HepG2 (cell line): ENCODE data around the gene BRAP. TPM values are rescaled to one million over a fixed set of nuclear protein-coding genes. Genes with fewer than 3 reads are reported as not detected.
A peak's percentile ranks its signal among the peaks of the same experiment; 100 is the strongest.

Source experiments
- ATF1 ChIP-seq: IDR thresholded peaks from 2 replicates; pipeline ENCODE4 v1.6.1; 2016; ENCODE audit warnings: mild to moderate bottlenecking, control low read depth
- DMAP1 ChIP-seq: IDR thresholded peaks from 2 replicates; pipeline ENCODE4 v1.6.1; 2016
- DNMT3B ChIP-seq: conservative IDR thresholded peaks from 2 replicates; pipeline ENCODE4 v1.6.1; 2016; ENCODE audit warnings: missing biosample characterization, control low read depth
- ERF ChIP-seq: IDR thresholded peaks from 2 replicates; pipeline ENCODE4 v1.6.1; 2018; ENCODE audit warnings: missing biosample characterization, missing genetic modification reagents
- GABPB1 ChIP-seq: IDR thresholded peaks from 2 replicates; pipeline ENCODE4 v1.6.1; 2016; ENCODE audit warnings: mild to moderate bottlenecking, missing genetic modification reagents, moderate library complexity, missing compliant biosample characterization
- HOXA9 ChIP-seq: sonication (generic); formaldehyde crosslinking; IDR thresholded peaks from 2 replicates; pipeline ENCODE4 v1.8.1; 2022; ENCODE audit warnings: missing genetic modification reagents, mild to moderate bottlenecking, moderate library complexity, borderline replicate concordance
- ISX ChIP-seq: sonication (generic); formaldehyde crosslinking; conservative IDR thresholded peaks from 2 replicates; pipeline ENCODE4 v1.5.0; 2020; ENCODE audit warnings: missing genetic modification reagents
- KDM5B ChIP-seq: sonication (generic); formaldehyde crosslinking; IDR thresholded peaks from 2 replicates; pipeline ENCODE4 v1.4.0; 2020; ENCODE audit warnings: missing genetic modification reagents, mild to moderate bottlenecking, borderline replicate concordance
- NFATC3 ChIP-seq: sonication (generic); formaldehyde crosslinking; IDR thresholded peaks from 2 replicates; pipeline ENCODE4 v1.5.1; 2020; ENCODE audit warnings: mild to moderate bottlenecking, missing genetic modification reagents
- NFIB ChIP-seq: sonication (generic); formaldehyde crosslinking; IDR thresholded peaks from 2 replicates; pipeline ENCODE4 v1.9.0; 2021; ENCODE audit warnings: missing genetic modification reagents, mild to moderate bottlenecking, borderline replicate concordance
- NFIC ChIP-seq: IDR thresholded peaks from 2 replicates; pipeline ENCODE4 v1.6.1; 2012; ENCODE audit warnings: mild to moderate bottlenecking, low read length, inconsistent platforms
- NPAS2 ChIP-seq: sonication (generic); formaldehyde crosslinking; IDR thresholded peaks from 2 replicates; pipeline ENCODE4 v1.8.0; 2022; ENCODE audit warnings: mild to moderate bottlenecking, missing genetic modification reagents, borderline replicate concordance
- PAWR ChIP-seq: sonication (generic); formaldehyde crosslinking; IDR thresholded peaks from 2 replicates; pipeline ENCODE4 v1.4.0; 2020; ENCODE audit warnings: missing genetic modification reagents, mild to moderate bottlenecking, borderline replicate concordance
- PCBP2 ChIP-seq: fragments of 200-400 bp; formaldehyde crosslinking; optimal IDR thresholded peaks from 2 replicates; pipeline ENCODE3; 2018; ENCODE audit warnings: low read length, low read depth; ENCODE audit not compliant: poor library complexity, severe bottlenecking
- RARG ChIP-seq: sonication (generic); formaldehyde crosslinking; IDR thresholded peaks from 2 replicates; pipeline ENCODE4 v1.4.0; 2020; ENCODE audit warnings: low read depth, mild to moderate bottlenecking, missing genetic modification reagents
- RBM22 ChIP-seq: fragments of 200-400 bp; formaldehyde crosslinking; optimal IDR thresholded peaks from 2 replicates; pipeline ENCODE3; 2017; ENCODE audit warnings: mild to moderate bottlenecking, low read length, moderate library complexity
- SETDB1 ChIP-seq: sonication (generic); formaldehyde crosslinking; IDR thresholded peaks from 2 replicates; pipeline ENCODE4 v1.5.1; 2020; ENCODE audit warnings: missing genetic modification reagents, mild to moderate bottlenecking, borderline replicate concordance
- STAT5B ChIP-seq: sonication (generic); formaldehyde crosslinking; IDR thresholded peaks from 2 replicates; pipeline ENCODE4 v1.4.0; 2020; ENCODE audit warnings: missing genetic modification reagents
- TP53 ChIP-seq: sonication (generic); formaldehyde crosslinking; conservative IDR thresholded peaks from 2 replicates; pipeline ENCODE4 v1.4.0; 2020; ENCODE audit warnings: missing genetic modification reagents
- ZNF207 ChIP-seq: fragments of 450-650 bp; IDR thresholded peaks from 2 replicates; pipeline ENCODE4 v1.6.1; 2016; ENCODE audit warnings: antibody characterized with exemption, borderline replicate concordance
- ZNF264 ChIP-seq: sonication (generic); formaldehyde crosslinking; IDR thresholded peaks from 2 replicates; pipeline ENCODE4 v1.4.0; 2020; ENCODE audit warnings: missing genetic modification reagents
- ZNF33B ChIP-seq: sonication (generic); formaldehyde crosslinking; IDR thresholded peaks from 2 replicates; pipeline ENCODE4 v1.5.1; 2020; ENCODE audit warnings: mild to moderate bottlenecking, missing genetic modification reagents
- ZNF691 ChIP-seq: sonication (generic); formaldehyde crosslinking; IDR thresholded peaks from 2 replicates; pipeline ENCODE4 v1.4.0; 2020; ENCODE audit warnings: missing genetic modification reagents, low read depth, mild to moderate bottlenecking, borderline replicate concordance
- ZNF709 ChIP-seq: sonication (generic); formaldehyde crosslinking; IDR thresholded peaks from 2 replicates; pipeline ENCODE4 v1.5.0; 2020; ENCODE audit warnings: mild to moderate bottlenecking, missing genetic modification reagents
- ZNF773 ChIP-seq: sonication (generic); formaldehyde crosslinking; IDR thresholded peaks from 2 replicates; pipeline ENCODE4 v1.4.0; 2020; ENCODE audit warnings: missing genetic modification reagents, borderline replicate concordance
- polyA plus RNA-seq, 8 experiments: library from polyadenylated mRNA; depleted of rRNA in 3 of 8; stranded (reverse) in 7 of 8; unstranded in 1 of 8; fragments of >200 nt; fragmentation: Illumina TruSeq in 4 of 8; extraction: Trizol in 4 of 8; gene quantifications; 2 replicates each; pipeline versions ENCODE4 v1.2.1 to v1.2.3, GENCODE V29; 2011 to 2016; ENCODE audit warnings: low read depth in 4 of 8, missing spikeins in 1 of 8, mixed read lengths in 1 of 8; ENCODE audit not compliant: insufficient read depth in 1 of 8
- total RNA-seq, 5 experiments: library from RNA; depleted of rRNA; stranded (reverse); fragments of >200 nt; fragmentation: Illumina TruSeq; extraction: Trizol; gene quantifications; 2 replicates each; pipeline ENCODE4 v1.2.3, GENCODE V29; 2016; ENCODE audit warnings: low read depth in 1 of 5
- TF ChIP-seq, protein P1 (sequence below): sonication (generic); formaldehyde crosslinking; IDR thresholded peaks from 2 replicates; pipeline ENCODE4 v1.8.1; 2023; ENCODE audit warnings: mild to moderate bottlenecking, missing genetic modification reagents, borderline replicate concordance
- TF ChIP-seq, protein P2 (sequence below): sonication (generic); formaldehyde crosslinking; IDR thresholded peaks from 2 replicates; pipeline ENCODE4 v1.5.1; 2020; ENCODE audit warnings: mild to moderate bottlenecking, missing genetic modification reagents
- TF ChIP-seq, protein P3 (sequence below): sonication (generic); formaldehyde crosslinking; IDR thresholded peaks from 2 replicates; pipeline ENCODE4 v1.4.0; 2020; ENCODE audit warnings: missing genetic modification reagents

Gene BRAP
- total and polyA plus RNA-seq, 2 of the 13 experiments (the other 11 are each of a cell fraction or from before 2014, with no cell fraction given), result 8.1 to 15.4 TPM

- TF ChIP-seq ZNF207, result no peak
- TF ChIP-seq STAT5B (CRISPR knock-in tag), result no peak
- TF ChIP-seq SETDB1 (CRISPR knock-in tag), result no peak; the same call in 1 of the 2 replicates
- no peak for TF ChIP-seq ATF1 (CRISPR knock-in tag)
- no peak for TF ChIP-seq ISX
- peak; percentile 95 for TF ChIP-seq GABPB1 (CRISPR knock-in tag)
- no peak for TF ChIP-seq NPAS2 (CRISPR knock-in tag)
- TF ChIP-seq, protein P1, sequence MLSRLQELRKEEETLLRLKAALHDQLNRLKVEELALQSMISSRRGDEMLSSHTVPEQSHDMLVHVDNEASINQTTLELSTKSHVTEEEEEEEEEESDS (CRISPR knock-in tag), result no peak
- no peak for TF ChIP-seq ZNF773 (CRISPR knock-in tag)
- peak; percentile 89 for TF ChIP-seq RBM22
- TF ChIP-seq TP53 (CRISPR knock-in tag), result no peak
- TF ChIP-seq ZNF691 (CRISPR knock-in tag), result peak; percentile 78; the same call in 1 of the 2 replicates
- 0 out of 2 replicates have a peak, but pooled peaks have one; percentile 25 for TF ChIP-seq ZNF709 (CRISPR knock-in tag)
- TF ChIP-seq PCBP2, result no peak
- TF ChIP-seq ERF (CRISPR knock-in tag), result no peak
- TF ChIP-seq NFATC3 (CRISPR knock-in tag), result no peak
- TF ChIP-seq RARG (CRISPR knock-in tag), result no peak
- no peak for TF ChIP-seq PAWR (CRISPR knock-in tag)
- TF ChIP-seq, protein P2, sequence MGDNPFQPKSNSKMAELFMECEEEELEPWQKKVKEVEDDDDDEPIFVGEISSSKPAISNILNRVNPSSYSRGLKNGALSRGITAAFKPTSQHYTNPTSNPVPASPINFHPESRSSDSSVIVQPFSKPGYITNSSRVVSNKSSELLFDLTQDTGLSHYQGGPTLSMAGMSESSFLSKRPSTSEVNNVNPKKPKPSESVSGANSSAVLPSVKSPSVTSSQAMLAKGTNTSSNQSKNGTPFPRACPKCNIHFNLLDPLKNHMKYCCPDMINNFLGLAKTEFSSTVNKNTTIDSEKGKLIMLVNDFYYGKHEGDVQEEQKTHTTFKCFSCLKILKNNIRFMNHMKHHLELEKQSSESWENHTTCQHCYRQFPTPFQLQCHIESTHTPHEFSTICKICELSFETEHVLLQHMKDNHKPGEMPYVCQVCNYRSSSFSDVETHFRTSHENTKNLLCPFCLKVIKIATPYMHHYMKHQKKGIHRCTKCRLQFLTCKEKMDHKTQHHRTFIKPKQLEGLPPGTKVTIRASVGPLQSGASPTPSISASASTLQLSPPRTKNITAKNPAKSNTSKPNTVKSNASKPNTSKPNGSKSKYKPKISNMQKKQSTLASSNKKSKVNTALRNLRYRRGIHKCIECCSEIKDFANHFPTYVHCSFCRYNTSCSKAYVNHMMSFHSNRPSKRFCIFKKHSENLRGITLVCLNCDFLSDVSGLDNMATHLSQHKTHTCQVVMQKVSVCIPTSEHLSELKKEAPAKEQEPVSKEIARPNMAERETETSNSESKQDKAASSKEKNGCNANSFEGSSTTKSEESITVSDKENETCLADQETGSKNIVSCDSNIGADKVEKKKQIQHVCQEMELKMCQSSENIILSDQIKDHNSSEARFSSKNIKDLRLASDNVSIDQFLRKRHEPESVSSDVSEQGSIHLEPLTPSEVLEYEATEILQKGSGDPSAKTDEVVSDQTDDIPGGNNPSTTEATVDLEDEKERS (CRISPR knock-in tag), result no peak
- peak; percentile 84 for TF ChIP-seq DMAP1 (CRISPR knock-in tag)
- no peak; the same call in none of the 2 replicates for TF ChIP-seq ZNF264 (CRISPR knock-in tag)
- no peak for TF ChIP-seq DNMT3B (CRISPR knock-in tag)
- no peak for TF ChIP-seq NFIC
- TF ChIP-seq KDM5B (CRISPR knock-in tag), result peak; percentile 68; the same call in 1 of the 2 replicates
- TF ChIP-seq, protein P3, sequence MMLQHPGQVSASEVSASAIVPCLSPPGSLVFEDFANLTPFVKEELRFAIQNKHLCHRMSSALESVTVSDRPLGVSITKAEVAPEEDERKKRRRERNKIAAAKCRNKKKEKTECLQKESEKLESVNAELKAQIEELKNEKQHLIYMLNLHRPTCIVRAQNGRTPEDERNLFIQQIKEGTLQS (CRISPR knock-in tag), result no peak
- TF ChIP-seq ZNF33B, result 0 out of 2 replicates have a peak, but pooled peaks have one; percentile 65
- TF ChIP-seq NFIB, result no peak
- TF ChIP-seq HOXA9, result peak; percentile 78; the same call in 1 of the 2 replicates
These were observed 86.1 kb downstream of the BRAP start (continued) for GRCh38 chr12:111599453-111600204.
